Ectodermal cell (in vitro differentiated cells): Measurements from ENCODE around the gene INAFM2. TPM values are rescaled to one million over a fixed set of nuclear protein-coding genes. Genes with fewer than 3 reads are reported as not detected.
A peak's percentile ranks its signal among the peaks of the same experiment; 100 is the strongest.

Experiments used
- H3K27ac ChIP-seq: 2 replicates; pipeline ENCODE4 v1.7.0; 2013; ENCODE audit warnings: mild to moderate bottlenecking, low read depth, low read length; ENCODE audit not compliant: insufficient read depth, poor library complexity, severe bottlenecking
- H3K27me3 ChIP-seq: 2 replicates; pipeline ENCODE4 v1.7.0; 2013; ENCODE audit warnings: mild to moderate bottlenecking, low read length; ENCODE audit not compliant: insufficient read depth, control insufficient read depth, poor library complexity, severe bottlenecking
- H3K36me3 ChIP-seq: one replicate; pipeline ENCODE4 v1.7.0; 2013; ENCODE audit warnings: low read length; ENCODE audit not compliant: control insufficient read depth, insufficient read depth
- H3K4me1 ChIP-seq: one replicate; pipeline ENCODE4 v1.7.0; 2013; ENCODE audit warnings: low read length; ENCODE audit not compliant: control insufficient read depth, insufficient read depth
- H3K4me3 ChIP-seq: 2 replicates; pipeline ENCODE4 v1.7.0; 2013; ENCODE audit warnings: low read depth, low read length, control low read depth; ENCODE audit not compliant: insufficient read depth
- H3K9me3 ChIP-seq: 2 replicates; pipeline ENCODE4 v1.7.0; 2013; ENCODE audit warnings: mild to moderate bottlenecking, low read length, moderate library complexity; ENCODE audit not compliant: control insufficient read depth
- WGBS, 2 experiments: methylation state at CpG; one replicate each; pipeline ENCODE4 v1.1.7; 2013; ENCODE audit warnings: missing lambda C conversion rate in 2 of 2; 5-methylcytosine and 5-hydroxymethylcytosine counted together
- polyA plus RNA-seq, 4 experiments: library from polyadenylated mRNA; stranded (reverse); fragments of 50-300 nt; gene quantifications; one replicate each; pipeline ENCODE4 v1.2.3, GENCODE V29; 2013

Gene INAFM2
- polyA plus RNA-seq (2013, experiment 1 of 4), result 12.8 TPM
- polyA plus RNA-seq (2013, experiment 2 of 4), result 13.5 TPM
- 9.3 TPM for polyA plus RNA-seq (2013, experiment 3 of 4)
- 11.2 TPM for polyA plus RNA-seq (2013, experiment 4 of 4)

- Histone ChIP-seq H3K9me3 (no peaks in the 10 kb centered on the region), H3K36me3 (no peaks in the 10 kb centered on the region), H3K27me3 (peaks cover 33% of the 10 kb centered on the region), H3K27ac (no peak within 1 kb of the TSS), H3K4me1 (peaks cover 42% of the 10 kb centered on the region), H3K4me3 (peak within 1 kb of the TSS; percentile 56)
- 0% methylated on average over 103 of the region's 103 CpGs for WGBS, 2 experiments
Measured at GRCh38 chr15:40323239-40323952, at the start of gene INAFM2. INAFM2 (plus strand) TSS chr15:40323692; CDS start chr15:40324056, 364 bp downstream.

DNA sequence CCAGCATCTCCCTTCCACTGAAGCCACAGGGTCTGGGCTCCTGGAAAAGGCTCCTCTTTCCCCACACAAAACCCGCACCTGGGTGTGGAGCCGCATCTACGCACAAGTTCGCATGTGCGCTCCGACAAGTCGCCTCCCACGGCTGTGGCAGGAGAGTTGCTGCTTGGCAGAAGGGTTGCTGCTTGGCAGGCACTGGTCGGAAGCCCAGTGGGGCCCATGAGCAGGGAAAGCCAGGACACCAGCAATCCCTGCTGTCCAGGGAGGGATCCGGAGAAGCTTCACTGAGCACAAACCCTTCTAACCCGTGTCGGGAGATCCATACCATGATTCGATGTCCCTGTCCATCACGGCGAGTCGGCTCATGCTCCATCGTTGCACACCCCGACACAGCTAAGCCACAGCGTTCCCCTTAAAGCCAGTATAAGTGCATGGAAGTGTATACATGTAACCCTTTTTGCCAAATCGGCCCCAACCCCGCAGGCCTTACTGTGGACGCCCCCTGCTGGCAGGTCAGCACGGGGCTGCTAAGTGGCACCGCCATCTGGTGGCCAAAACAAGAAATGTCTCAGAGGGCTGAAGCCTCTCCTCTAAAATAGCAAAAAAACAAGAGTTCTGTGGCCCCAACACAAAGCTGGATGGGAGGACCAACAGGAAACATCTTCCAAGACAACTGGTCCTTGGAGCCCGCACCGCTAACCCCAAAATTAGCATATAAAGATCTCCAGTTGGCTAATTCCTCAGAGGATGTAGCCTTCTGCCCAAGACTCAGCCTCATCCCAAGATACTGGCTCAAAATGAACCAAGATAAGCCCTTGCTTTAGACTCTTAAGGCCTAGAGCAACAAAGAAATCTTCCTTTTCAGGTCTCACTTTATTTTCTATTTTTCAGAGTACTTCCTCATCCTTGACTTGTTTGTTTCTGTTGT, 48.9 kb upstream of the INAFM2 start:
- Histone ChIP-seq H3K36me3 (no peaks in the 10 kb centered on the region), H3K4me1 (peaks cover 13% of the 10 kb centered on the region)
- 62 to 64% methylated on average over 26 of the region's 26 CpGs for WGBS, 2 experiments

DNA sequence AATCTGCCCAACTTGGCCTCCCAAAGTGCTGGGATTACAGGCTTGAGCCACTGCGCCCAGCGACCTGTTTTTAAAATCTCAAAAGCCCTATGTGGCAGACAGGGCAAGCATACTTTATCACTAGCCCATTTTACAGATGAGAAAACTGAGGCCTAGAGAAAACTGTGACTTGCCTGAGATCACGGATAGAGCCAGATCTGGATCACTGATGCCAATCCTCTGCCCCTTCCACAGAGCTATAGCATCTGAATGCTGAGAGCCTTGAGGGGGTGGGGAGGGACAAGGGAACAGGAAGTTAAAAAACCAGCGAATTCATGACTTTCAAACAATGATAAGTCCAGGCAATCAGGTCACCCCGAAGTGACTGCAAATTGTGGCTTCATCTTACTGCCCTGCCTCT, 48.0 kb upstream of the INAFM2 start:
- H3K27me3 ChIP-seq, result peaks cover 27% of the 10 kb centered on the region
- WGBS, 2 experiments, result 90 to 94% methylated on average over 5 of the region's 5 CpGs
- H3K36me3 ChIP-seq, result no peaks in the 10 kb centered on the region
- no peak overlapping the region for H3K4me3 ChIP-seq
- no peak overlapping the region for H3K27ac ChIP-seq
- H3K9me3 ChIP-seq, result no peaks in the 10 kb centered on the region
- H3K4me1 ChIP-seq, result peaks cover 16% of the 10 kb centered on the region

More for the DNA sequence above, 48.9 kb upstream of the INAFM2 start:
- Histone ChIP-seq H3K27ac (no peak overlapping the region), H3K27me3 (peaks cover 18% of the 10 kb centered on the region), H3K9me3 (no peaks in the 10 kb centered on the region), H3K4me3 (no peak overlapping the region)

- Histone ChIP-seq H3K4me1 (peaks cover 20% of the 10 kb centered on the region), H3K9me3 (no peaks in the 10 kb centered on the region), H3K27me3 (peaks cover 31% of the 10 kb centered on the region), H3K36me3 (no peaks in the 10 kb centered on the region), H3K4me3 (no peak overlapping the region), H3K27ac (no peak overlapping the region)
- 80 to 83% methylated on average over 7 of the region's 7 CpGs for WGBS, 2 experiments
Measured at GRCh38 chr15:40275954-40276353, 47.5 kb upstream of the INAFM2 start.

DNA sequence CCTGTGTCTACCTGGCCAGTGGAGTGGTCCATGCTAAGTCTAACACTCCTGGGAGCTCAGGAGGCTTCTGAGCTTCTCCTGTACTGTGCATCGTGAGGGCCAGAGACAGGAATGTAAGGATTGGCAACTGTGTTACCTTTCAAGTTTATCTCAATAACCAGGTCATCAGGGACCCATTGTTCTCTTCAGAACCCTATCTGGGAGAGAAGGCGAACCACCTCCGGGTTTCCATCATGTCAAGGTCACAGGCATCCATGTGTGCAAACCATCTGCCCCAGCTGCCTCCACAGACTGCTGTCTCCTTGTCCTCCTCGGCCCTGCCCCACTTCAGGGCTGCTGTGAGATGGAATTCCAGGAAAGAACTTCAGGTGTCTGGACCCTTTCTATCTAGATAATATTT, 46.6 kb upstream of the INAFM2 start:
- no peaks in the 10 kb centered on the region for H3K9me3 ChIP-seq
- H3K27me3 ChIP-seq, result peaks cover 41% of the 10 kb centered on the region
- H3K4me3 ChIP-seq, result no peak overlapping the region
- peaks cover 19% of the 10 kb centered on the region for H3K4me1 ChIP-seq
- 93 to 95% methylated on average over 4 of the region's 4 CpGs for WGBS, 2 experiments
- no peak overlapping the region for H3K27ac ChIP-seq
- no peaks in the 10 kb centered on the region for H3K36me3 ChIP-seq

DNA sequence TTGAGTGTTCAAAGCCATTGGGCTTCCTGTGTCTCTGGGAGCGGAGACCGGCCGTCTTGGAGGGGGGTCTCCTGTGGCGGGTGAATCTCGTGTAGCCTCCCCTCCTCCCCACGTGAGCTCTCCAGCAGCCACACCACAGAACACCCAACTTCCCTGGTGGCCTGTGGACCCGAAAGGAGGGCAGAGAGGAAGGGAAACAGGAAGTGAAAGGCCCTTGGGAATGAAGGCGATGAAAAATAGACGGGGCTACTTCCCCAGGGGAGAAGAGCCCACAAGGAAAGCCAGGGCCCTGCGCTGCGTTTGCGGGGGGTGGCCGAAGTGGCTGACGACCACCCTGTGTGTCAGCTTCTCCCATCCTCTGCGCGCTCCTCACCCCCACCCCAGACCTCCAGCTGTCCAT, 46.0 kb upstream of the INAFM2 start:
- H3K4me1 ChIP-seq, result peaks cover 18% of the 10 kb centered on the region
- WGBS, 2 experiments, result 85 to 86% methylated on average over 15 to 16 of the region's 16 CpGs
- H3K27me3 ChIP-seq, result peaks cover 46% of the 10 kb centered on the region

DNA sequence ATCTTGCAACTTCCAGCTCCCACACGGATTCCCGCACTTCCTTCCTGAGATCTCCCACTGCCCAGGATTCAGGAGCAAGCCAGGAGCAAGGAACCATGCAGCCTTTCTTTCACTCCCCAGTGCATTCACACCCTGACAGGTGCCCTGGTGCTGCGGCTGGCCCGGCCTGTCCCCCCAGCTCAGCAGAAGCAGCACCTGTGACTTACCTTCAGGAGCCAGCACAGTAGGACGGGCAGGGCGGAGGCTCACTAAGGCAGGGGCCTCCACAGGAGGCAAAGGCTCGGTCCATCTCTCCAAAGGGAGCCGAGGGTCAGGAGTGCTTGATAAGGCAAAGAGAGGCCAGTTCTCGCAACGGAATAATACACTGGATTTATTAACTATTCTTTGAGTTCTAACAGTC, 45.5 kb upstream of the INAFM2 start:
- H3K4me3 ChIP-seq, result no peak overlapping the region
- H3K36me3 ChIP-seq, result no peaks in the 10 kb centered on the region
- H3K27ac ChIP-seq, result no peak overlapping the region
- H3K4me1 ChIP-seq, result peaks cover 18% of the 10 kb centered on the region
- no peaks in the 10 kb centered on the region for H3K9me3 ChIP-seq
- 75 to 76% methylated on average over 10 of the region's 10 CpGs for WGBS, 2 experiments
- H3K27me3 ChIP-seq, result peaks cover 52% of the 10 kb centered on the region

More for the DNA sequence above, 46.0 kb upstream of the INAFM2 start:
- Histone ChIP-seq H3K36me3 (no peaks in the 10 kb centered on the region), H3K27ac (no peak overlapping the region), H3K4me3 (no peak overlapping the region), H3K9me3 (no peaks in the 10 kb centered on the region)

GRCh38 chr15:40279437-40280141, 43.9 kb upstream of the INAFM2 start:
- peaks cover 67% of the 10 kb centered on the region for H3K27me3 ChIP-seq
- H3K36me3 ChIP-seq, result no peaks in the 10 kb centered on the region
- 4% methylated on average over 40 of the region's 40 CpGs for WGBS, 2 experiments
- peak overlapping the region; percentile 4 for H3K4me3 ChIP-seq
- no peak overlapping the region for H3K27ac ChIP-seq
- peaks cover 25% of the 10 kb centered on the region for H3K4me1 ChIP-seq
- no peaks in the 10 kb centered on the region for H3K9me3 ChIP-seq

GRCh38 chr15:40280260-40281056, 43.0 kb upstream of the INAFM2 start:
- no peaks in the 10 kb centered on the region for H3K36me3 ChIP-seq
- H3K27ac ChIP-seq, result no peak overlapping the region
- no peak overlapping the region for H3K4me3 ChIP-seq
- H3K4me1 ChIP-seq, result peaks cover 30% of the 10 kb centered on the region
- no peaks in the 10 kb centered on the region for H3K9me3 ChIP-seq
- 6 to 8% methylated on average over 29 to 30 of the region's 30 CpGs for WGBS, 2 experiments
- peaks cover 76% of the 10 kb centered on the region for H3K27me3 ChIP-seq
